WTC11 (cell line): ENCODE results near the gene TRMT2A.

Source experiments
- AR ChIP-seq: fragments of 250-450 bp; sonication (Bioruptor Pico); IDR thresholded peaks from 2 replicates; pipeline ENCODE4 v1.9.0; 2021; ENCODE audit warnings: mild to moderate bottlenecking
- JAZF1 ChIP-seq: fragments of 250-450 bp; sonication (Bioruptor Pico); IDR thresholded peaks from 2 replicates; pipeline ENCODE4 v1.9.0; 2021; ENCODE audit warnings: moderate library complexity, mild to moderate bottlenecking, inconsistent platforms
- MAX ChIP-seq: sonication (generic); formaldehyde crosslinking; IDR thresholded peaks from 2 replicates; pipeline ENCODE4 v1.8.0; 2022; ENCODE audit warnings: mild to moderate bottlenecking, missing genetic modification reagents
- MLX ChIP-seq: sonication (generic); formaldehyde crosslinking; IDR thresholded peaks from 2 replicates; pipeline ENCODE4 v1.8.1; 2023; ENCODE audit warnings: mild to moderate bottlenecking, missing genetic modification reagents, moderate library complexity
- MXD4 ChIP-seq: fragments of 250-450 bp; sonication (Bioruptor Pico); IDR thresholded peaks from 2 replicates; pipeline ENCODE4 v1.8.0; 2021; ENCODE audit warnings: mild to moderate bottlenecking, moderate library complexity, borderline replicate concordance
- NFYB ChIP-seq: sonication (generic); formaldehyde crosslinking; conservative IDR thresholded peaks from 2 replicates; pipeline ENCODE4 v1.8.0; 2022; ENCODE audit warnings: low read depth, missing genetic modification reagents
- NR3C1 ChIP-seq: sonication (generic); formaldehyde crosslinking; conservative IDR thresholded peaks from 2 replicates; pipeline ENCODE4 v1.8.1; 2023; ENCODE audit warnings: low read depth, mild to moderate bottlenecking, missing genetic modification reagents
- SP1 ChIP-seq: sonication (generic); formaldehyde crosslinking; conservative IDR thresholded peaks from 2 replicates; pipeline ENCODE4 v1.8.1; 2022; ENCODE audit warnings: missing genetic modification reagents
- TF ChIP-seq, protein P1 (sequence below): fragments of 200-600 bp; IDR thresholded peaks from 2 replicates; pipeline ENCODE4 v1.8.0; 2022; ENCODE audit warnings: antibody characterized with exemption
- TF ChIP-seq, protein P2 (sequence below): sonication (generic); formaldehyde crosslinking; IDR thresholded peaks from 2 replicates; pipeline ENCODE4 v1.8.1; 2022; ENCODE audit warnings: low read depth, missing genetic modification reagents, borderline replicate concordance

DNA sequence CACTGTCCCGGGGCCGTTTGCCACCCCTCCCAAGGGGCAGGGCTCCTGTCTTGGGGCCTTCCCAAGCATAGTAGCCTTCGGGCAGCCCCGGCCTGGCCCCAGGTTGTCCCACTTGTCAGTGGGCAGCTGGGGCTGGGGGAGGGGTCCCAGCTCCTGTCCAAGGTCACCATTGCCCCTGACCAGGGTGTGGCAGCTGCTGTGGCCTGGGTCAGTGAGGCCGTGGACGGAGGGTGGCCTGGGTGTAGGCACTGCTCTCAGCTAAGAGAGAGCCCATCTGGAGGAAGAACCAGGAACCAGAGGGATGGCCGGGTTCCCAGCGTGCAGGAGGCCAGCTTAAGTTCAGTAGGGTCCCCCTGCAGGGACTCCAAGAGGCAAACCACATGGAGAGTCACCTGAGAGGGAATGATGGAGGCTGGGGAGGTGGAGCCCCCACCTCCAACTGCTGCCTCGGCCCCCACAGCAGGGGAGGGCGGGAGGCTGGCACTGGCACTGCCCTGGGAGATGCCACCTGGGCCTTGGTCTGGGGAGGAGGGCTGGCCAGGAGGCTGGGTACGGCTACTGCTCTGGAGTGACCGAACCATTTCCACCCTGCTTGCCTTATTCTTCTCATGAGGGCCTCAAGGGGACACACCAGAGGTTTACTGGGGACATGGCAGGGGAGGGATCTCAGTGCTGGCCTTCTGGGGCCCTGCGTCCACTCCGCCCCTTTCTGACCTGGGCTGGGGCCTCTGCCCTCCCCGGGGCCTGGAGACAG lies 40.6 kb upstream of the TRMT2A start:
- no peak for TF ChIP-seq JAZF1 (CRISPR knock-in tag)
- no peak for TF ChIP-seq NFYB
- no peak for TF ChIP-seq SP1 (CRISPR knock-in tag)
- no peak for TF ChIP-seq MLX (CRISPR knock-in tag)
- TF ChIP-seq MXD4 (CRISPR knock-in tag), result no peak
- TF ChIP-seq, protein P1, sequence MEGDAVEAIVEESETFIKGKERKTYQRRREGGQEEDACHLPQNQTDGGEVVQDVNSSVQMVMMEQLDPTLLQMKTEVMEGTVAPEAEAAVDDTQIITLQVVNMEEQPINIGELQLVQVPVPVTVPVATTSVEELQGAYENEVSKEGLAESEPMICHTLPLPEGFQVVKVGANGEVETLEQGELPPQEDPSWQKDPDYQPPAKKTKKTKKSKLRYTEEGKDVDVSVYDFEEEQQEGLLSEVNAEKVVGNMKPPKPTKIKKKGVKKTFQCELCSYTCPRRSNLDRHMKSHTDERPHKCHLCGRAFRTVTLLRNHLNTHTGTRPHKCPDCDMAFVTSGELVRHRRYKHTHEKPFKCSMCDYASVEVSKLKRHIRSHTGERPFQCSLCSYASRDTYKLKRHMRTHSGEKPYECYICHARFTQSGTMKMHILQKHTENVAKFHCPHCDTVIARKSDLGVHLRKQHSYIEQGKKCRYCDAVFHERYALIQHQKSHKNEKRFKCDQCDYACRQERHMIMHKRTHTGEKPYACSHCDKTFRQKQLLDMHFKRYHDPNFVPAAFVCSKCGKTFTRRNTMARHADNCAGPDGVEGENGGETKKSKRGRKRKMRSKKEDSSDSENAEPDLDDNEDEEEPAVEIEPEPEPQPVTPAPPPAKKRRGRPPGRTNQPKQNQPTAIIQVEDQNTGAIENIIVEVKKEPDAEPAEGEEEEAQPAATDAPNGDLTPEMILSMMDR, result no peak
- TF ChIP-seq AR, result no peak
- TF ChIP-seq, protein P2, sequence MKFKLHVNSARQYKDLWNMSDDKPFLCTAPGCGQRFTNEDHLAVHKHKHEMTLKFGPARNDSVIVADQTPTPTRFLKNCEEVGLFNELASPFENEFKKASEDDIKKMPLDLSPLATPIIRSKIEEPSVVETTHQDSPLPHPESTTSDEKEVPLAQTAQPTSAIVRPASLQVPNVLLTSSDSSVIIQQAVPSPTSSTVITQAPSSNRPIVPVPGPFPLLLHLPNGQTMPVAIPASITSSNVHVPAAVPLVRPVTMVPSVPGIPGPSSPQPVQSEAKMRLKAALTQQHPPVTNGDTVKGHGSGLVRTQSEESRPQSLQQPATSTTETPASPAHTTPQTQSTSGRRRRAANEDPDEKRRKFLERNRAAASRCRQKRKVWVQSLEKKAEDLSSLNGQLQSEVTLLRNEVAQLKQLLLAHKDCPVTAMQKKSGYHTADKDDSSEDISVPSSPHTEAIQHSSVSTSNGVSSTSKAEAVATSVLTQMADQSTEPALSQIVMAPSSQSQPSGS (CRISPR knock-in tag), result no peak
- no peak for TF ChIP-seq NR3C1 (CRISPR knock-in tag)
- TF ChIP-seq MAX, result 0 out of 2 replicates have a peak, but pooled peaks have one; percentile 8
